Measurements from ENCODE around the gene NEXN.

Gene NEXN

DNA sequence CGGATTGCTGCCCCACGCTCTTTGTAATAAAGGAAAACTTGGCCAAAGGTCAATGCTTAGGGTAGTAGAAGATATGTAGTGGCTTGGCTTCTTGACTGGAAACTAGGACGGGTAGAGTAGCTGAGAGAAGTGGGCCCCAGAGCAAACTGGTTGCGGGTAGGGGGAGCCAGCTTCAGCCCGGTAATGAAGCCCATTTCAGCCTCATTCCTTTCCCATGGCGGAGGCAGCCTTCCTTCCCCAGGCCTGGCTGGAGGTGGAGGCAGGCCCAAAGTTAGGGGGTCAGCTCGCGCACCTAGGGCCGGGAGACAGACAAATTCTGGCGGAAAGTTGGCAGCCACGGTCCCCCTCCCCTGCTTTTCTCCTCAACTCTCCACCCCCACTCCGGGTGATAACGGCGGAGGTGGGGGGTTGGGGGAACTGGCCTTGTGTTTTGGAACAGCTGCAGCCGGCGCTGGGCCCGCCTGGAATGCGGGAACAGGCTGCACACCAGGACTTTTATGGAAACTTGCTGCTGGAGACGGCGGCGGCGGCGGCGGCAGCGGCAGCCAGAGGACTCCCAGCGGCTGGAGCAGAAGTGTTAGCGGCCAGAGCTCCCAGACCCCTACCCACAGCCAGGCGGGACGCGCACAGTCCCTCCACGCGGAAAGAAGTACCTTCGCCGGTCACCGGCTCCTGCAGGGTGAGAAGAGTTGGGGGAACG is at the start of gene NEXN:
TSS of gene NEXN (plus strand) at position 544 of the 700 bp plus-strand sequence. CDS start 27,483 bp downstream, outside the sequence.
- H3K4me3 ChIP-seq (ENCODE audit: low read depth, low read length): peak within 1 kb of the TSS; percentile 83

GRCh38 chr1:77841574-77841973 is 46.9 kb upstream of the NEXN start:
- no peak overlapping the region for H3K4me3 ChIP-seq (ENCODE audit: low read depth, low read length)

DNA sequence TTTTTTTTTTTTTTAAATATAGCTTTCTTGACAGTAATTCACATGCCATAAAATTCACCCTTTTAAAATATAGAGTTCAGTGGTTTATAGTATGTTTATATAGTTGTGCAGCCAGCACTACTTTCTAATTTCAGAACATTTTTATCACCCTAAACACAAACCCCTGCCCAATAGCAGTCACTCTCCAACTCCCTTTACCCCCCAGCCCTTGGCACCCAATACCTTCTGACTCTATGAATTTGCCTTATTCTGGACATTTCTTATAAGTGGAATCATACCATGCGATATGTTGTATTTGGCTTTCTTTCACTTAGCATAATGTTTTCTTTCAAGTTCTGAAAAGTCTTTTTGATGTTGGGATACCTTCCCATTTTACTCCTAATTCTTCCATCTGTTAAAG is 42.5 kb upstream of the NEXN start:
- H3K4me3 ChIP-seq (ENCODE audit: low read depth, low read length): no peak overlapping the region

- no peak overlapping the region for H3K4me3 ChIP-seq (ENCODE audit: low read depth, low read length)
Measured at GRCh38 chr1:77846966-77847365, 41.5 kb upstream of the NEXN start.

DNA sequence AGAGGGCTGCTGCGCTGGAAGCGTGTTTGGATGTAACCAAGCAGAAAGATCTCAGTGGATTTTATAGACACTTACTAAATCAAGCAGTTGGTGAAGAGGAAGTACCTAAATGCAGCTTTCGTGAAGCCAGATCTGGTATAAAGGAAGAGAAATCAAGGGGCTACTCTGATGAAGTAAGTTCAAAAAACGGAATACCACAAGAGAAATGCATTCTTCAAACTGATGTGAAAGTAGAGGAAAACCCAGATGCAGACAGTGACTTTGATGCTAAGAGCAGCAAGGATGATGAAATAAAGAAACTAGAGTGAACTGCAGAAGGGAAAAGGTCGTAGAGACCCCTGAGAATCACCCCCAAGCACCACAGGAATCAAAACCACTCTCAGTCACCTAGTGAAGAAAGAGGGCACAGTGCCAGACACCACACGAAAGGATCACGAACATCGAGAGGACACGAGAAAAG is 40.8 kb upstream of the NEXN start:
- H3K4me3 ChIP-seq (ENCODE audit: low read depth, low read length): no peak overlapping the region

DNA sequence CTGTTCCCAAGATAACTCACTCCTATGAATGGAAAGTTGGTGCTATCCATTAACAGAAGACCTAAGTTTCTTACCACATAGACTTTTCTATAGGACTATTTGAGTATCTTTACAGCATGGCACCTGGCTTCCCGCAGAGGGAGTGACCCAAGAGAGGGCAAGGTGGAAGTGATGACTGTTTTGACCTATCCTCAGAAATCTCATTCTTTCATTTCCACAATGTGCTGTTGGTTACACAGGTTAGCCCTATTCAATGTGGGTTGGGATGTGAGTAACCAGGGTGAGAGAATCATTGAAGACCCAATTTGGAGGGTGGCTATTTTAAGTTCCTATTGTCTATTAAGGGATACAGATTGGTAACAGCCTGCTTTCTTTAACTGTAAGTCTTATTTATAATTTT is 38.3 kb upstream of the NEXN start:
- H3K4me3 ChIP-seq (ENCODE audit: low read depth, low read length): no peak overlapping the region

- H3K4me3 ChIP-seq (ENCODE audit: low read depth, low read length): no peak overlapping the region
Measured at GRCh38 chr1:77857552-77857951, 30.9 kb upstream of the NEXN start.

GRCh38 chr1:77858725-77859124 is 29.7 kb upstream of the NEXN start:
- H3K4me3 ChIP-seq (ENCODE audit: low read depth, low read length): no peak overlapping the region

DNA sequence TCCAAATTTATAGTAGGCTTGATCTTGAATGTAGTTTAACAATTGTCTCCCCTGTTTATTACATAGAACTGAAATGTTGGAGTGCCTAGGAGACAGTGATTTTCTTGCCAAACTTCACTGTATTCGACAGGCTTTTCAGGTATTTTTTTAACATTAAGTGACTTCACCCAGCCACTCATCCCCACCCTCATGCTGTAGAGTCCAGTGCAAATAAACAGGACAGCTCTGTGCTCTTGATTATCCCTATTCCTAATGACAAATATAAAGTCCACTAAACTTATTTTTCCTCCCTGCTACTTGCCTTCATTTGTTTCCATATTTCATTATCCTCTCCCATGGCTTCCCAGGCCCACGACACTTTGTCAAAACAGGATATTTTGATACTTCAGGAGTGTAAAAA is 29.2 kb upstream of the NEXN start:
- H3K4me3 ChIP-seq (ENCODE audit: low read depth, low read length): no peak overlapping the region

DNA sequence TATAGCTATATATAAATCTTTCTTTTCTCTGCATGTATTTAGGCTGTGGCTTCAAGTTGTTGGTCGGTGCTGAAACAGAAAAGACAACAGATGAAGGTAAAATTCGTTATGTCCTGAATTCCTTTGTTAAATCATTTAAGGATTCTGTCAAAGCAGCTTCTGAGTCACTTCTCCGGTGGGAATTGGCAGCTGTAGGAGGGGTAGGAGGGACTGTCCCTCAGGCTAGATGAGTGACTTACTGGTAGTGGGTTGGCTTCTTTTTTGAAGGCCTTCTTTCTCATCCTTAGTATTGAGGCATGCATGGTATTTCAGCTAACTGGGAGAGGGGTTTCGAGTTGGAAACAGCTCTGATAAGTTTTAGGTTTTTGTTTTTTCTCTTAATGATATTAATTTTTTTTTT is 22.1 kb upstream of the NEXN start:
- no peak overlapping the region for H3K4me3 ChIP-seq (ENCODE audit: low read depth, low read length)

- no peak overlapping the region for H3K4me3 ChIP-seq (ENCODE audit: low read depth, low read length)
Measured at GRCh38 chr1:77872645-77873044, 15.8 kb upstream of the NEXN start.

GRCh38 chr1:77873461-77873860 is 15.0 kb upstream of the NEXN start:
- no peak overlapping the region for H3K4me3 ChIP-seq (ENCODE audit: low read depth, low read length)

DNA sequence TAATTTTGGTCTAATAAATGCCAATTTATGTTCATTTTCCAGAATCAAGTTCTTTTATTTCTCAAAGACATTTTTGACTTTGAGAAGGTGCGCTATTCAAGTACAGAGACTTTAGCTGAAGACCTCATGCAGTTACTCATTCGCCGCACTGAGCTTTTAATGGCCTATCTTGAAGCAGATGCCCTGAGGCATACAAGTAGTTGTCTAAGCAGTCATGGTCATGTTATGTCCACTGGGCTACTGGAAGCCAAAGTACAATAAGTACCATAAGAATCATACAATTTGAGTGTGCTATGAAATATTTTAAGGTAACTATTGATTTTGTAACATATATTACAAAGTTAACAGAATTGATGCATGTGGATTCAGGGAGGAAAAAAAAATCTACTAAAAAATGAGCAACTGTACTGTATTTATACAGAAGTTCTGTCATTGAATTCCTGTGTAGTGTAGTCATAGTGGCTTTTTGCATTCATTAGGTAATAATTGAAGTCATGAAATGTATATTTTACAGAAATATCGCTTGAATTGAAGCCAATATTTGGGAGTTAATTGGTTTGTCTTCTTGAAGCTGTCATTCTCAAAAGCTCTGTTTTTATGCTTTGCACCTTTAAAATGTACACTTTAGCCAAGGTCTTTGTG is 13.5 kb upstream of the NEXN start:
- H3K4me3 ChIP-seq (ENCODE audit: low read depth, low read length): no peak overlapping the region

- no peak overlapping the region for H3K4me3 ChIP-seq (ENCODE audit: low read depth, low read length)
Measured at GRCh38 chr1:77876884-77877283, 11.5 kb upstream of the NEXN start.

DNA sequence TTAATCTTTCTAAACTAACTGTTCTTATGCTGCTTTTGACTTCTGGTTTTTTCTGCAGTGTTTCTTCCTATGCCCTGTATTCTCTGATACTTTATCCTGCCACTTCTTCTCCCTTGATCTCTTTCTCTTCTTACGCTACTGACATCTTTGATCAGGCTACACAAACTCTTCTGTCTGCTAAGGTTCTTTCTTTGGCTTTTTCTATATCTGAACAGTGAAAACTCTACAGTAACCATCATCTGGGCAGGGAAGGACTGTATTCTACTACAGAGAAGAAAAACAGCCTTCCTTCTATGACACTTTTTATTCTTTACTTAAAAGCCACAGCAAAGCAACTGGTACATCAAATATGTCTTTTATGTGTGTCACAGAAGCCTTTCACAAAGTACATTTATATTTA is 7.4 kb upstream of the NEXN start:
- H3K4me3 ChIP-seq (ENCODE audit: low read depth, low read length): no peak overlapping the region

GRCh38 chr1:77882411-77882810 is 6.0 kb upstream of the NEXN start:
- no peak overlapping the region for H3K4me3 ChIP-seq (ENCODE audit: low read depth, low read length)

GRCh38 chr1:77888781-77889642 is 588 bp downstream of the NEXN start:
- H3K4me3 ChIP-seq (ENCODE audit: low read depth, low read length): peak overlapping the region; percentile 83

GRCh38 chr1:77889671-77890070 is 1.2 kb downstream of the NEXN start:
- H3K4me3 ChIP-seq (ENCODE audit: low read depth, low read length): peak overlapping the region; percentile 83

DNA sequence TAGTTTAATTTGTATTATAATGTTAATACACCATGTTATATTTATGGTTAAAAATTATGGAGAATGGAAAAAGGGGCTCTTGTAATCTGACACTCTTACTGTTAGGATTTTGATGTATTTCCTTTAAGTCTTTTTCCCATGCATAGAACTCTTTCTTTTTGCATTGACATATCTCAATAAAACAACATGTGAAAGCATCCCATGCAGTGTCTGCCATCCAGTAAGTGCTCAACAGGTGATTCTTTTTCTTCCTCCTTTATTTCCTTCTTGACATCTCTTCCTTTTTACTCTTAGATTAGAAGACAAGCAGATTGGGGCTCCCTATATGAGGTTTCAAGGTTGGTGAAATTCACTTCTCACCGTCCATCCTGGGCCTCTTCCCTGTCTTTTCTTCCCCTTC is 2.8 kb downstream of the NEXN start:
- H3K4me3 ChIP-seq (ENCODE audit: low read depth, low read length): no peak overlapping the region

- no peak overlapping the region for H3K4me3 ChIP-seq (ENCODE audit: low read depth, low read length)
Measured at GRCh38 chr1:77899647-77900320, 11.4 kb downstream of the NEXN start.

- no peak overlapping the region for H3K4me3 ChIP-seq (ENCODE audit: low read depth, low read length)
Measured at GRCh38 chr1:77900687-77901293, 12.4 kb downstream of the NEXN start.

All from iPS-11a (cell line).